Measurements from ENCODE around the gene ARHGEF28.

ARHGEF28 gene

GRCh38 chr5:73903169-73903568 is 277.2 kb downstream of the ARHGEF28 start (continued):
- TF ChIP-seq ZNF70 (CRISPR knock-in tag; IDR thresholded peaks at IDR 0.05) = no peak
- no peak for TF ChIP-seq GLIS3 (CRISPR knock-in tag; IDR thresholded peaks at IDR 0.05)

- TF ChIP-seq ZFP30 (CRISPR knock-in tag; IDR thresholded peaks at IDR 0.05) (no peak), CREB5 (CRISPR knock-in tag; IDR thresholded peaks at IDR 0.05; ENCODE audit: low read depth) (no peak), TOX (CRISPR knock-in tag; IDR thresholded peaks at IDR 0.05; ENCODE audit: borderline replicate concordance) (no peak), TSHZ2 (CRISPR knock-in tag; IDR thresholded peaks at IDR 0.05) (no peak), GLIS3 (CRISPR knock-in tag; IDR thresholded peaks at IDR 0.05) (no peak), ESRRG (CRISPR knock-in tag; IDR thresholded peaks at IDR 0.05) (no peak), SNAI2 (CRISPR knock-in tag; IDR thresholded peaks at IDR 0.05) (no peak)
- no peak for ATAC-seq
Measured at GRCh38 chr5:73906277-73906676, 280.3 kb downstream of the ARHGEF28 start.

- ATAC-seq = no peak
Measured at GRCh38 chr5:73907164-73907563, 281.2 kb downstream of the ARHGEF28 start.

More at GRCh38 chr5:73907164-73907563, 281.2 kb downstream of the ARHGEF28 start:
- TF ChIP-seq ESRRG (CRISPR knock-in tag; IDR thresholded peaks at IDR 0.05) (no peak), ZC3H10 (CRISPR knock-in tag; IDR thresholded peaks at IDR 0.05) (no peak), BACH2 (CRISPR knock-in tag; IDR thresholded peaks at IDR 0.05; ENCODE audit: borderline replicate concordance) (no peak), SNAI2 (CRISPR knock-in tag; IDR thresholded peaks at IDR 0.05) (no peak), ZFP3 (CRISPR knock-in tag; IDR thresholded peaks at IDR 0.05) (no peak), PPARA (CRISPR knock-in tag; IDR thresholded peaks at IDR 0.05; ENCODE audit: borderline replicate concordance) (no peak), TOX (CRISPR knock-in tag; IDR thresholded peaks at IDR 0.05; ENCODE audit: borderline replicate concordance) (no peak), GLIS3 (CRISPR knock-in tag; IDR thresholded peaks at IDR 0.05) (no peak), CREB5 (CRISPR knock-in tag; IDR thresholded peaks at IDR 0.05; ENCODE audit: low read depth) (no peak), ZNF8 (CRISPR knock-in tag; IDR thresholded peaks at IDR 0.05) (no peak), ARNTL (CRISPR knock-in tag; IDR thresholded peaks at IDR 0.05; ENCODE audit: borderline replicate concordance, low read depth) (no peak), OSR1 (CRISPR knock-in tag; IDR thresholded peaks at IDR 0.05) (no peak), TSHZ2 (CRISPR knock-in tag; IDR thresholded peaks at IDR 0.05) (no peak), ZFP30 (CRISPR knock-in tag; IDR thresholded peaks at IDR 0.05) (no peak), RARB (CRISPR knock-in tag; IDR thresholded peaks at IDR 0.05) (no peak), PATZ1 (CRISPR knock-in tag; IDR thresholded peaks at IDR 0.05; ENCODE audit: borderline replicate concordance) (no peak), ZNF565 (CRISPR knock-in tag; conservative IDR thresholded peaks at IDR 0.05; ENCODE audit: low read depth) (no peak), TCF4 (CRISPR knock-in tag; IDR thresholded peaks at IDR 0.05; ENCODE audit: borderline replicate concordance) (no peak)
